ENCODE results near the gene ARHGAP6.

DNA sequence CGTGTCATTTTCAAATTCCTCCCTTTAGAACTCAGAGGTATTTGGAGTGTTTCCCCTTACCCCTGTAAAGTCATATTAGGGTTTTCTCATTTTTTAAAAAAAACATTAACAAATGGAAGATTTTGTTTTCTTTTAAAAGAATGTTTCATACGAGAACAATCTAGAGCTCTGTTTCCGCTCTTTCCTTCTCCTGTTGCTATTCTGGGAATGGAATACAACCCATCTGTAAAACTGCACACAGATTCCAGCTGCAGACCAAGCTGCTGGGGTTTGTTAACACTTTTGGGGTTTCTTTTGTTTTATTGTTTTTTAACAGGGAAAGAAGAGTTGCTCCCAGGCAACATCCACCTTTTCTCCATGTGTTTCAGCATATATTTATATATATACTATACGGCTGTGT, 493.3 kb downstream of the ARHGAP6 start:
- TF ChIP-seq, protein P1, sequence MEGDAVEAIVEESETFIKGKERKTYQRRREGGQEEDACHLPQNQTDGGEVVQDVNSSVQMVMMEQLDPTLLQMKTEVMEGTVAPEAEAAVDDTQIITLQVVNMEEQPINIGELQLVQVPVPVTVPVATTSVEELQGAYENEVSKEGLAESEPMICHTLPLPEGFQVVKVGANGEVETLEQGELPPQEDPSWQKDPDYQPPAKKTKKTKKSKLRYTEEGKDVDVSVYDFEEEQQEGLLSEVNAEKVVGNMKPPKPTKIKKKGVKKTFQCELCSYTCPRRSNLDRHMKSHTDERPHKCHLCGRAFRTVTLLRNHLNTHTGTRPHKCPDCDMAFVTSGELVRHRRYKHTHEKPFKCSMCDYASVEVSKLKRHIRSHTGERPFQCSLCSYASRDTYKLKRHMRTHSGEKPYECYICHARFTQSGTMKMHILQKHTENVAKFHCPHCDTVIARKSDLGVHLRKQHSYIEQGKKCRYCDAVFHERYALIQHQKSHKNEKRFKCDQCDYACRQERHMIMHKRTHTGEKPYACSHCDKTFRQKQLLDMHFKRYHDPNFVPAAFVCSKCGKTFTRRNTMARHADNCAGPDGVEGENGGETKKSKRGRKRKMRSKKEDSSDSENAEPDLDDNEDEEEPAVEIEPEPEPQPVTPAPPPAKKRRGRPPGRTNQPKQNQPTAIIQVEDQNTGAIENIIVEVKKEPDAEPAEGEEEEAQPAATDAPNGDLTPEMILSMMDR (IDR thresholded peaks at IDR 0.05) = no peak
- TF ChIP-seq POLR2A (IDR thresholded peaks at IDR 0.05) = no peak

Data from uterus (tissue), 2 donors.